A172 (cell line): ENCODE data around the gene CENPB. TPM values are rescaled to one million over a fixed set of nuclear protein-coding genes. Genes with fewer than 3 reads are reported as not detected.

ENCODE experiments used
- DNase-seq: peaks from one replicate; pipeline ENCODE4 v3.0.0-alpha.2; 2015; ENCODE audit warnings: low spot score
- total RNA-seq: library from RNA; depleted of rRNA; stranded (reverse); fragments of >200 nt; shearing (Covaris generic); gene quantifications from 2 replicates; pipeline ENCODE4 v1.2.3, GENCODE V29; 2014; rRNA removed

Gene CENPB
- total RNA-seq, 1 experiment from 2014 or later: 94.1 TPM

DNA sequence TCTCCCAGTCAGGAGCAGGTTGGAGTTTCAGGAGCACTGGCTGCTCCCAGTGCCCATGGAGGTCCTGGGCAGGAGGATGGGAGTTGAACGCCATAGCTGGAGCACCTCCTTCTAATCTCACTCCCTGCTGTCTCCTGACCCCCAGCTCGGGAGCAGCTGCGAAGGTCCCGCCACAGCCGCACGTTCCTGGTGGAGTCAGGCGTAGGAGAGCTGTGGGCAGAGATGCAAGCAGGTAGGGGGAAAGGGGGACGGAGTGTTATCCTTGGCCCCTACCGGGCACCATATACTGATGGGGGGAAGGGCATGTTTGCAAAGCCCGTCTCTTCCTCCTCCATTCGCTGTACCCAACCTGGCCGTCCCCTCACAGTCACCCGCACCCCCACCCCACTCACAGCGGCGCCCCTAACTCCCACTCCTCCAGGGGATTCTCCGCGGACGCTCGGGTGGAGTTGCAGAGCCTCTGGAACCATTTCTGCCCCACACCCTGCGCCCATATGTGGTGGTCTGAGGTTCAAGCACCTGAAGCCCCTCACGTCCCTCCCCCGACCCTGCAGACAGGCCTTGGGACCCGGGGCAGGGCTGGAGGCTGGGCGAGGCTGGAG is 37.4 kb downstream of the CENPB start:
- no peak for DNase-seq

DNA sequence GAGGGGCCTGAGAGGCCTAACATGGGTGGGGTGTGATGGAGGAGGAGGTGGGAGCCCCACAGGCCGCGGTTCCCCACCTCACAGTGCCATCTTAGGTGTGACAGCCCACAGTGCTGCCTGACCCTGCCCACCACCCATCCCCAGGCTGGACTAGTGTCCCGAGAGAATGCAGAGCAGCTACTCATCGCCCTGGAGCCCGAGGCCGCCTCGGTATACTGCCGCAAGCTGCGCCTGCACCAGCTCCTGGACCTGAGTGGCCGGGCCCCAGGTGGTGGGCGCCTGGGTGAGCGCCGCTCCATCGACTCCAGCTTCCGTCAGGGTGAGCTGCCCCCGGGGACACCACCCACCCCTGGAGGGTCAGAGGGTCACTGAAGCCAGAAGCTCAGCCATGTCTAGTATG is 38.5 kb downstream of the CENPB start:
- no peak for DNase-seq

DNA sequence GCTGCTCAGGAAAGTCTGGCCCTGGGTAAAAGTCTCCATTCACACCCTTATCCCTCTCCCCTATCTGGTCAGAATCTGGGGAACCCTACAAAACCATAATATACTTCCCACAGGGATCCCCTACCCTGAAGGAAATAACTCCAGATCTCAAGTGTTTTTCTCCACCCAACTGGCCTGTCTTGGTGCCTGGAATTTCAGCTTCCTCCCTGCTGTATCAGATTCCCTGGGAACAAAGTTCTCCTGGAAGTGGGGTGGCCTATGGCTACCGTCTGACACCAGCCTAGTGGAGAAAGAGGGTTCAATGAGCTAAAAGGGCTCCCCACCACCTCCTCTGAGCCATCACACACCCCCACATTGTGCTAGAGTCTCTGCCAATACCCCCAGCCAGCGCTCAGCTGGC is 39.1 kb downstream of the CENPB start:
- DNase-seq: no peak

DNA sequence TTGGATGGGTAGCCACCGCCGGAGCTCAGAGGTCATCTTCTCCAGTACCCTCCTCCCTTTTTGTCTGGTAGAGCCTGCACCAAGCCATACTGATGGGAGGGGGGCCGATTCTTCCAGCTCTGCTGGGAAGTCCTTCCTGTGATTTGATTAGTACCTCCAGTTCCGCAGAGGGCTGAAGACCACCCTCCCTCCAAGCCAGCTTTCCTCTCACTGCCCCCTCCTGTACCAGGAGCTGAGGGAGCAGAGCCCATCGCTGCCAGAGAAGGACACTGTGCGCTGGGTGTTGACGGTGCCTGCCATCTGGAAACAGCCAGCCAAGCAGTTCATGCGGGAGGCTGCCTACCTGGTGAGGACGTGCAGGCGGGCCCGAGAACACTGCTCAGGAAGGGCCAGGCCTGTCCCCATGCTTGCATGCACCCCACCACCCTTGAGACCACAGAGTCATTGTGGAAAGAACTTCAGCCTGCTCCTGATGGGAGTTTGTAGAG is 40.8 kb downstream of the CENPB start:
- no peak for DNase-seq

DNA sequence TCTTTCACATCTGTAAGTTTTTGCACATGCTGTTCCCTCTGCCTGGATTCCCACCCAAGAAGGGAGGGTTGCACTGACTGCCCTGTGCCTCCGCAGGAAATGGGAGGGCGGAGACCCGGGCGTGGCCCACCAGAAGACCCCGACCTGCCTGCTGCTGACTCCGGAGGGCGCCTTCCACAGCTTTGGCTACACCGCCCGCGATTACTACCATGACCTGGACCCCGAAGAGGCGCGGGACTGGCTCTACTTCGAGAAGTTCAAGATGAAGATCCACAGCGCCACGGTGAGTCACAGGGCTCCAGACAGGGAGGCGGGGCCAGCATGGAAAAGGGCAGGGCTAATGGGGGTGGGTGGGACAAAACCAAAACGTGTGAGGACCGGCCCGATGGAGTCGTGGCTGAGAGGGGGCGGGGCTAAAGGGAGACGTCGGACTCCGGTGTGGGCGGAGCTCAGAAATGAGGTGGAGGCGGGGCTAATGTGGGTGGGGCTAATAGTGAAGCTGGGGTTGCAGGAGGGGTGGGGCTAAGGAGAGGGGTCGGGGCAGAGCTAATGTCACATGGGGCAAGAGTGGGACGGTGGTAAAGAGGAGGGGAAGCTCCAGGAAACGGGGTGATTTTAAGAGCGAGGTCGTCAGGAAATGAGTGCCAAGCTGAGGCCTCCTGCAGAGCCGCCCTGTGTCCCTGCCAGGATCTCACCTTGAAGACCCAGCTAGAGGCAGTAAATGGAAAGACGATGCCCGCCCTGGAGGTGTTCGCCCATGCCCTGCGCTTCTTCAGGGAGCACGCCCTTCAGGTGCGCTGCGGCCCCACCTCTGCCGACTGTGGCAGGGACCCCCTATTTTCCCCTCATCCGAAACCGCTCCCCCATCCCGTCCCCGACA is 41.5 kb downstream of the CENPB start:
- peak; percentile 29 for DNase-seq

DNA sequence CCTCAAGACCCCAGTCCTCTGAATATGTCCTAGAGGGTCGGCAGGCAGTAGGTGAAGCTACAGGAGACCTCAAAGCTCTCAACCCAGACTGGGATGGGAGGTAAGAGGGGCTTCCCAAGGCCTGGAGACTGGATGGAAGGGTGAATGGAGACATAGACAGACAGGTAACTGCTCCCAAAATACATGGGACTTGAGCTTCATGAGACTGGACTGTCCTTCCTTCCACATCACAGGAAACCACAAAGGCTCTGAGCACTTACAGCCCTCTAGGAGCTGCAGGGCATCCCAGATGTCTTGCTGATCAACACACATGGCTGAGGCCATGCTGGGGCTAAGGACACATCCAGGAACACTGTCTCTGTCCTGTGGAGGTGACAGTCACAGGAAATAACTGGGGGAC is 42.5 kb downstream of the CENPB start:
- no peak for DNase-seq

DNA sequence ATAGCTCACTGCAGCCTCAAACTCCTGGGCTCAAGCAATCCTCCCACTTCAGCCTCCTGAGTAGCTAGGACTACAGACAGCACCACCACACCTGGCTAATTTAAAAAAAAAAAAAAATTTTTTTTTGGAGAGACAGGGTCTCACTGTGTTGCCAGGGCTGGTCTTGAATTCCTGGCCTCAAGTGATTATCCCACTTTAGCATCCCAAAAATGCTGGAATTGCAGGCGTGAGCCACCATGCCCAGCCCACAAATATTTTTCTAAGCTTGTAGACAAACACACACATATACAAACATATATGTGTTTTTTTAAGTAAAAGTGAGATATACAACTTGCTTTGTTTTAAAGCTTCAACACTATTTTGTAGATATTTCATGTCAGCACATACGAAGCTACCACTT is 43.3 kb downstream of the CENPB start:
- DNase-seq: no peak

DNA sequence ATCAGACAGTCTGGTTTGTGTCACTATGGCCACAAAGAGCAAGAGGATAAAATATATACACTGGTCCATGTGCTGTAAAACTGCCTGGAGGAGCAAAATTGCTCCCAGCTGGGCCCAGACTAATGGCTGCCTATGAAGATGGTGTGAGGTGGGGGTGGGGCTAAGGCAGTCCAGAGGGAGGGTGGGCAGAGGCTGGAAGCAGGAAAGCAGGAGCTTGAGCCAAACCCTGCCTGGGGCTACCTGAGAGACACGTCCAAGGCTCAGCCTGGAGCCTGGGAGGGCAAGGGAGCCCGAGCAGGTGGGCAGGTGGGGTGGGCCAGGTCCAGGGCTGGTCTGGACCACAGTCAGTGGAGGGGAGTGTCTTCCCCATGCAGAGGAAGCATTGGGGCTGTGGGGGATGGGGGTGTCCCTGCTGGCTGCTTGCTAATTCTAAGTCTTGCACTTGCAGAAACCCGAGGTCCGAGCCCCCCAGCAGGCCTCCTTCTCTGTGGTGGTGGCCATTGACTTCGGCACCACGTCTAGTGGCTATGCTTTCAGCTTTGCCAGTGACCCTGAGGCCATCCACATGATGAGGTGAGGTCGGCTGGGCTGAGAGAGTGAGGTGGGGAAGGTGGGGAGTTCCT is 44.6 kb downstream of the CENPB start:
- DNase-seq: no peak

DNA sequence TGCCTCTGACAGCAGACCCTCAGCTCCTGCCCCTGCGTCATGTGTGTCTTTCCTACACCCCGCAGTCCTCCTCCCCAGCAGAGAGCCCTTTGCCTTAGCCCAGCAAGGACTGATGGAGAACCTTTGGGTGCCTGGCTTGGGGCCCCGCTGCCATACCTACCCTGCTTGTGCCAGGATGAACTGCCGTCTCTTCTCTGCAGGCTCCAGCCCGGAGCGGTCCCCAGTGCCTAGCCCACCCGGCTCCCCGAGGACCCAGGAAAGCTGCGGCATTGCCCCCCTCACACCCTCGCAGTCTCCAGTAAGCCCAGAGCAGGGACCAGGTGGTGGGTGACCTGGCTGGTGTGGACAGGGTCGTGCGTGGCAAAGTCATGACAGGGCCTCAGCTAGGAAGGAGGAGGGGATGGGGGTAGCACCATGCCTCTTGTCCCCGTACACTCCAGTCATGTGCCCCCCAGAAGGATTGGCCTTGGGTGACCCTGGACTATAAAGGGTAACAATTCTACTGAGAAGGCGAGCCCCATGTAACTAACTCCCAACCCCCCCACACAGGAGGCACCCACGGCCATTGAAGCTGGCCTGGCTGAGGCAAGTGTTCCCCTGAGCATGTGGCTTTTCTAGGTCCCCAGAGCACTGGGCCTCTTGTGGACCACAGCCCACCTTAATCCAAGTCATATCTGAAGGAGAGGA is 45.8 kb downstream of the CENPB start:
- DNase-seq: no peak

DNA sequence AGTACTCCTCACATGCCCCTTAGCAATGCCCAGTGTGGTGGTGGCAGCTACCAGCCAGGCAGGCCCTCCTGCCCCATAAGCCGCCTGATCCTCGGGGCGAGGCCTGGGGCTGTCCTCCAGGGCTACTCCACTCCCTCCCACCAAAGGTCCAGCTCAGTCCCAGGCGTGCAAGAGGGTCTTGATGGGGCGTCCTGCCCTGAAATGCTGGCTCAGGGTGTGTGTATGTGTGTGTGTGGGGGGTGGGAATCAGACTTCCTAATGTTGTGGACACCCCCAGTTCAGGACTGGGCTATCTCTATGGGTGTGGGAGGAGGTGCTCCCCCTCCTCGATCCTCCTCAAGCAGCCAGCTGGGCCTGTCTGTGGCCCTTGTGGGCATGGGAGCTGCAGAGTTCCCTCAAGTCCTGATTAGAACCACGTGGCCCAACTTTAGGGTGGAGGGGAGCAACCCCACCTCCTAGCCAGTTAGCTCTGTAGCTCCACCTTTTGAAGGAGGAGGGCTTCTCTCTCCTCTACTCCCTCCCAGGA is 46.6 kb downstream of the CENPB start:
- no peak for DNase-seq

DNA sequence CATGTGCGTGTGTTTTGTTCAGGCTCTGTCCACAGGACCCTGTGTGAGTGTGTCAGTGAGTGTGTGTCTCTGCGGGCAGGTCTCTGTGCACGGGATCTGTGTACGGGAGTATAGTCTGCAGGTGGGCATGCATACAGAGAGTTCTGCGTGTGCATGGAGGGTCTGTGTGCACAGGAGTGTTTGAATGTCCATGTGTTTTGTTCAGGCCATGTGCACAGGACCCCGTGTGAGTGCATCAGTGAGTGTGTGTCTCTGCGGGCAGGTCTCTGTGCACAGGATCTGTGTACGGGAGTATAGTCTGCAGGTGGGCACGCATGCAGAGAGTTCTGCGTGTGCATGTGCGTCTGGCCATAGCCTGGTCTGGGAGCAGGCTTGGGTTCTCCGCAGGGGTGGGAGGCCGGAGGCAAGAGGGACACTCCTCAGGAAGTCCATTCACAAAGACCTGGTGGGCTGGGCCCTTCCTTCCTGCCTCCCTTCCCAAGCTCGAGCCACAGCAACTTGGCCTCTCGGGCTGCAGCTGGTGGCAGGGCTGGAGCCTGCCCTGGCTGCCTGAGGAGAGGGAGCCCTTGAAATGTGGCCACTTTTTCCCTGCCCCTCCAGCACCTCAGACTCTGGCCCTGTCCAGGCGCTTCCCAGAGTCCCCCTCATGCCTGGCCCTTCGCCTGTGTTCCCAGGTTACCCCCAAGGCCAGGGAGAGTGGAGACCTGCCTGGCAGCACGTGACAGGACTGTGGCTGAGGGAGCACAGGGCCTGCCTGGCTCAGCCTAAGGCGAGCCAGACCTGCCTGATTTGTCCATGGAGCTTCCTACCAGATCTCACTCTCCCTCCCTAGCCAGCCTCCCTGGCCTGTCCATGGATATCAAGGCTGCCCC is 47.2 kb downstream of the CENPB start:
- no peak for DNase-seq

DNA sequence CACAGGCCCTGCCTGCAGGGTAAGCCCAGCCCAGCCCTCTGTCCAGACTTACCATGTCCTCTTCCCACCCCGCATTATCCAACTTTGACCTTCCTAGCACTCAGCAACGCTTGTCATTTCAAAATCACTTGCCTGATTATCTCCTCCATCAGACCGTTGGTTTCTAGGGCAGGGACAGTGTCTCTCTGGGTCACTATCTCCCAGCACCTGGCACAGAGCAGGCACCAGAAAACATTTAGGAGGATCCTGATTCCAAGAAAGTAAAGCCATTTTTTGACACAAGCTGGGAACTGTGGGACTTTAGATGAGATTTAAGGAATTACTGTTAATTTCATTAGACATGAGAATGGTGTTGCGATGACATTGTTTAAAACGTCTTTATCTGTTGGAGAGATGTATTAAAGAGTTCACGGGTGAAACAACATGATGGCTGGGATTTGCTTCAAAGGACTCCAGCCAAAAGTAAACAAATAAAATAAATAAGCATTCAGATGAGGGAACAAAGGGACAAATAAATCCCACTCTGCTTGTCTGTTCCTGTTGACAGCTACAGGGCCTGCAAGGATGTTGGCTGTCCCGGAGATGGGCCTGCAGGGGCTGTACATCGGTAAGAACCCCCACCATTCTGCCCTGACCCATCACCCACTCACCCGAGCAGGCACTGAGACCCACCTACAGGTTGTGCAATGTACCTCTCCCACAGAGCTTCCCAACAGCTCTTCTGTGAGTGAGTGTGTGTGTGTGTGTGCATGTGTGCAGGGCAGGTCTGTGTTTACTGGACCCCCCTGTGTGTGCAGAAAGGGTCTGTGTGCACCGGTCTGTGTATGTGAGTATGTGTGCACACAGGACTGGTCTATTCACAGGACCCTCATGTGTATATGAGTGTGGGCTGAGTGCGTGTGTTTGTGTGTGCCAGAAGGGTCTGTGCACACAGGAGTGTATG is 48.2 kb downstream of the CENPB start:
- DNase-seq: no peak

DNA sequence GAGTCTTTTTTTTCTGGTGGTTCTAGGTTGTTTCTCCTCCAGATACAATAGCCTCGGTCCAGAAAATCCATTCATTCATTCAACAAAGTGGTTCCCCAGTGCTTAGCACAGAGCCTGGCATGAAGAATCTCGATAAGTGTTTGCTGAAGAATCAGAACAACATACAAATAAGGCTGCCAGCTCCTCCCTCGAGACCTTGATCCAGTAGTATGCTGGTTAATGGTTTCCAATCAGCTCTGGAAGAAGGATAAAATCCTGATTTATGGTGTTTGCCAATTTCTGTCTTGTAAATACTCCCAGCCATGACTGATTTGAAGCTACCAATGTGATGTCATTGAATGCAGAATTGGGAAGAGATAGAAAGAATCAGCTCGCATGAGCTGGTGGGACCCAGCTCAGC is 50.8 kb downstream of the CENPB start:
- no peak for DNase-seq

DNA sequence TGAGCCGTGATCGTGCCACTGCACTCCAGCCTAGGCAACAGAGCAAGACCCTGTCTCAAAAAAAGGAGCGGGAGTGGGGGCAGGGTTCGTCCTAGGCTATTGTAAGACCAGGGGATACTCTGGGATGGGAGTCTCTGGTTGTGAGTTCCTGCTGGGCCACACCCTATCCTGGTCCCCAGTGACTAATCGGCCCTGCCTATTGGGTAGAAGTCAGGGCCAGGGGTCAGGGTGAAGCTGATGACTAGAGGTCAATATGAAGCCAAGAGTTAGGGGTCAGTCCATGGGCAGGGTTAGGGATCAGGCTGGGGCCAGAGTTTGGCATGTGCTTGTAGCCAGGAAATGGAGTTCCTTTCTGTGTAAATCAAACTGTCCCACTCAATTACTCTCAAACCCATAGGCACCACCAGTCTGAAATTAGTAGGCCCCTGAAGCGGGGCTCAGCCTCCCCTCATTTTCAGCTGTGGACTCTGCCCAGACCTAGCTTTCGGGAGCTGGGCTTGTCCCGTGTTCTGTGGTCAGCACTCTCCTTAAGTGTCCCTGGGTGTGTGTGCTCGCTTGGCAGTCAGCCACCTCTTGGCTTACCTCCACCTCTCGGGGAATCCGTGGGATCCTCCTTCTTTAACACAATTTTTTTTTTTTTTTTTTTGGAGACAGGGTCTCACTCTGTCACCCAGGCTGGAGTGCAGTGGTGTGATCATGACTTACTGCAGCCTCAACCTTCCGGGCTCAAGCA is 52.3 kb downstream of the CENPB start:
- DNase-seq: peak; percentile 26

Other genes with a start within 250 kb of the CENPB start
- not detected in 2 replicates for gene GFRA4, start 123.3 kb downstream of the CENPB start, total RNA-seq
- gene ADAM33, start 104.7 kb downstream of the CENPB start, total RNA-seq: not detected in 2 replicates
- gene SIGLEC1, start 74.1 kb downstream of the CENPB start, total RNA-seq: 0.07 TPM in 1 of 2 replicates, not detected in the other
- not detected in 2 replicates for gene HSPA12B, start 54.1 kb downstream of the CENPB start, total RNA-seq
- 108 and 110 TPM in 2 replicates for gene ADISSP, start 19.0 kb downstream of the CENPB start, total RNA-seq
- 0.67 TPM in 1 of 2 replicates, not detected in the other for gene SPEF1, start 5.3 kb downstream of the CENPB start, total RNA-seq
- gene CDC25B, start 9.6 kb upstream of the CENPB start, total RNA-seq: 63.0 and 65.5 TPM in 2 replicates
- 22.6 and 27.7 TPM in 2 replicates for gene AP5S1, start 33.8 kb upstream of the CENPB start, total RNA-seq
- 18.6 and 23.9 TPM in 2 replicates for gene MAVS, start 60.1 kb upstream of the CENPB start, total RNA-seq
- 62.1 and 97.0 TPM in 2 replicates for gene PANK2, start 102.6 kb upstream of the CENPB start, total RNA-seq
- gene RNF24, start 228.8 kb upstream of the CENPB start, total RNA-seq: 6.7 and 7.2 TPM in 2 replicates